Activated CD4-positive, alpha-beta T cell treated with anti-CD3 and anti-CD28 coated beads for 4 hours (primary cell): Measurements from ENCODE around the gene SENP5.

Experiments used
- DNase-seq, 2 donors: peaks; one replicate each; pipeline ENCODE4 v3.0.0-alpha.2; 2020

SENP5 gene

DNA sequence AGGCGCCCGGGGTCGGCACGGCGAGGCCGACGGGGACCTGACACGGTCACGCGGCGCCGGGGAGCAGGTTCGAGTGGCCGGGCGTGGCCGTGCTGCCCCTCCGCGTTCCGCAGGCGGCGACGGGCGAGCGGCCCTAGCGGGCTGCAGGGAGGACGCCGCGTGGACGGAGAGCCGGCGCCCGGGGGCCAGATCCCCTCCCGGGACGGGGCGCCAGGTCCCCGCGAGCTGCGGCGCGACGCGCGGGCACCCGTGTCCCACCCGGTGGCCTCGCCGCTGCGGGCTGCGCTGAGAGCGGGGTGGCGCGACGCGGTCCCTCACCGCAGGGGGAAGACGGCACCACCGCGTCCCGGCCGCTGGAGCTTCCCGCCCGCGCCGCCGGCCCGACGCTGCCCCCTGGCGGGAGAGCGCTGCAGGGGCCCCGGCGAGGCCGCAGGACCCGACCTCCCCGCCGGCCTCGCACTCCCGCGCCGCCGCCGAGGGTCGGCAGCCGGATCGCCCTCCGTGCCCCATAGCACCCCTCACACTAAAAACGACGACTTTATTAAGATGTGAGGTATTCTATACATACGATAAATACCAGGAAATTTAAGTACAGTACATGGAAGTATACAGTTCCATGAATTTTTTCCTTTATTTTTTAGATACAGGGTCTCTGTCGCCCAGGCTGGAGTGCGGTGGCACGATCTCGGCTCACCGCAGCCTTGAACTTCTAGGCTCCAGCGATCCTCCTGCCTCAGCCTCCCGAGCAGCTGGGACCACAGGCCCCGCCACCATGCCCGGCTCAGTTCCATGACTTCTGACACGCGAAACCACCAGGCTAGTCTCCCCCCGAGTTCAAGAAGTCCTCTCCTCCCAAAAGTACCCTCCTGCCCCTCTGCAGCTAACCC, 102.2 kb downstream of the SENP5 start:
- DNase-seq, result peak; percentile 59 to 63

- DNase-seq, result no peak
Observed at GRCh38 chr3:196970547-196971093, 102.9 kb downstream of the SENP5 start.

GRCh38 chr3:196971094-196971698, 103.5 kb downstream of the SENP5 start:
- no peak for DNase-seq

DNA sequence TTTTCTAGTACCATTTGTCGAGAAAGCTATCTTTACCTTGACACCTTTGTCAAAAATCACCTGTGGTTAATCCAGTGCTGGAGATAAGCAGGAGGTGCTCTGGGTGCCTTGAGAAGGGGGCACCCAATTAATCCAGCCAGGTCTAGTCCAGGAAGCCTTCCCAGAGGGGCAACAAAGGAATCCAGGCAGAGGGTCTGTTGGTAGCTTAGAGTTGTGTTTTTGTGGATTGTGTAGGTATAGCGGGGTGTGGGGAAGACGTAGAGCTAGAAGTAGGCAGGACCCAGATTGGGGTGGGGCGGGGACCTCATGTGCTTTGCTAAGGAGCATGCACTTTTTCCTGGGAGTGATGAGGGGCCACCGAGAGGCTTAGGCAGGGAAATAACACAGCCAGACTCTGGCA, 106.9 kb downstream of the SENP5 start:
- no peak for DNase-seq

- no peak for DNase-seq
Observed at GRCh38 chr3:196975349-196975748, 107.6 kb downstream of the SENP5 start.

- no peak for DNase-seq
Observed at GRCh38 chr3:196976941-196977340, 109.2 kb downstream of the SENP5 start.

DNA sequence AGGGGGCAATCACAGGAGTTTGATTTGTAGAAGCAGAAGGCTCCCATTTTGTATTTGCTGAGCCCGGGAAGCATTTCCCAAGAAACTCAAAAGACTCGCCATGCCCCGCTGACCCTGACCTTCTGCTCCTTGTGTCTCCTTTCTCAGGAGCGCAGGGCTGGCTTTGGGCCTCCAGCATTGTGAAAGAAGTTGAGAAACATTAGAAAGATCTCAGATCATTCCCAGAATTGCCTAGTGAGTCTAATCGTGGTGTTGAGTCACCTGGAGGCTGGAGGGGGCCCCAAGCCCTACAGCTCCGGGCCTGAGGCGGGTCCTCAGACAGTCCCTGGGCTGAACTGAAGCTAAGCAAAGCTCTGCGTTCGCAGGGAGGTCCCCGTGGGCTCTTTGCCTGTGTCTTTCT, 111.8 kb downstream of the SENP5 start:
- DNase-seq, result no peak

DNA sequence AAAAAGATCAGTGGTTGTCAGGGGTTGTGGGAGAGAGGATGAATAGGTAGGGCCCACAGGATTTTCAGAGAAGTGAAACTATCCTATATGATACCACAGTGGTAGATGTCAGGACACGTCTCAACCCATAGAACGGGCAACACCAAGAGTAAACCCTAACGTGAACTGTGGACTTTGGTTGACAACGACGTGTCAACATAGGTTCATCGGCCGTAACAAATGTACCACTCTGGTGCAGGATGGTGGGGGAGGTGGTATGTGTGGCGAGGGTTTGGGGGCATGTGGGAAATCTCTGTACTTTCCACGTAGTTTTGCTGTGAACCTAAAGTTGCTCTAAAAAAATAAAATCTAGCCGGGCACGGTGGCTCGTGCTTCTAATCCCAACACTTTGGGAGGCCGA, 113.9 kb downstream of the SENP5 start:
- DNase-seq, result no peak

DNA sequence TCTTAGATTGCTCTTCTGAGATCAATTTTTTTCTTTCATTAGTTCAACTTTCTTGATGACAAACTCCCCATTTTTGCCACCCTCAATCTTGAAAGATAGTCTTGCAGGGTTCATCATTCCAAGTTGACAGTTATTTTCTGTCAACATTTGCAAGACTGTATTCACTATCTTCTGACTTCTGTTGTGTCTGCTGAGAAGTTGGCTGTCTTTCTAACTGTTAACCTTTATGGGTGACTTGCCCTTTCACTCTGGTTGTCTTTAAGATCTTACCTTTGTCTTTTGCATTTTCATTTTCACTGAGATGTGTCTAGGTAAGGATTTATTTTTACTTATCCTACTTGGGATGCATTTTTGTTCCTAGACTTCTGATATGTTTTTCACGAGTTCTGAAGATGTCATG, 115.5 kb downstream of the SENP5 start:
- no peak for DNase-seq
